LNCAP (cell line): ENCODE measurements around the gene GOLGA7B.

ENCODE experiments used
- CTCF ChIP-seq: fragments of 450-650 bp; IDR thresholded peaks from 2 replicates; pipeline ENCODE4 v1.5.1; 2017; ENCODE audit warnings: mild to moderate bottlenecking

The GOLGA7B gene

GRCh38 chr10:97838091-97838490 lies 11.6 kb upstream of the GOLGA7B start:
- TF ChIP-seq CTCF: no peak

- no peak for TF ChIP-seq CTCF
These were observed 6.9 kb upstream of the GOLGA7B start for GRCh38 chr10:97842656-97843280.

GRCh38 chr10:97843281-97843671 lies 6.4 kb upstream of the GOLGA7B start:
- no peak for TF ChIP-seq CTCF

- no peak for TF ChIP-seq CTCF
These were observed 5.0 kb upstream of the GOLGA7B start for GRCh38 chr10:97844678-97845077.

- no peak for TF ChIP-seq CTCF
These were observed 448 bp upstream of the GOLGA7B start for GRCh38 chr10:97849103-97849686.

GRCh38 chr10:97850446-97850845 lies 803 bp downstream of the GOLGA7B start:
- no peak for TF ChIP-seq CTCF

- TF ChIP-seq CTCF: no peak
These were observed 1.8 kb downstream of the GOLGA7B start for GRCh38 chr10:97851341-97852001.
